Endothelial cell of umbilical vein (primary cell): ENCODE measurements around the gene ARID3B.

Experiments
- CTCF ChIP-seq, 2 donors: IDR thresholded peaks; 1 replicate in 1 of 2; 2 replicates in 1 of 2; pipeline ENCODE4 v1.5.1; 2011; ENCODE audit warnings: low read length in 2 of 2, mild to moderate bottlenecking in 2 of 2, moderate library complexity in 2 of 2, control low read depth in 1 of 2, inconsistent platforms in 1 of 2, low read depth in 1 of 2; ENCODE audit not compliant: insufficient read depth in 1 of 2; ENCODE audit errors: extremely low read depth in 1 of 2
- POLR2A ChIP-seq: IDR thresholded peaks from 2 replicates; pipeline ENCODE4 v1.6.1; 2012; ENCODE audit warnings: low read depth, mild to moderate bottlenecking, control low read depth, low read length

- TF ChIP-seq POLR2A: no peak
- TF ChIP-seq CTCF (IDR thresholded peaks at IDR 0.05; ENCODE audit: extremely low read depth in 1 of 2, insufficient read depth in 1 of 2, low read depth in 1 of 2, low read length in 2 of 2): no peak
Observed at GRCh38 chr15:74579001-74579400, 38.0 kb downstream of the ARID3B start.
